GM03348 (cell line): ENCODE measurements around the gene TEC.
A peak's percentile ranks its signal among the peaks of the same experiment; 100 is the strongest.

ENCODE experiments used
- DNase-seq: peaks from one replicate; pipeline ENCODE4 v3.0.0; 2012; ENCODE audit warnings: low spot score

The TEC gene

GRCh38 chr4:48269861-48270522, 354 bp upstream of the TEC start:
- peak; percentile 95 for DNase-seq

GRCh38 chr4:48267574-48267973, 2.1 kb downstream of the TEC start:
- DNase-seq, result no peak

- DNase-seq, result no peak
Measured at GRCh38 chr4:48266781-48267180, 2.9 kb downstream of the TEC start.

- no peak for DNase-seq
Measured at GRCh38 chr4:48262926-48263325, 6.7 kb downstream of the TEC start.

- DNase-seq, result no peak
Measured at GRCh38 chr4:48262484-48262883, 7.2 kb downstream of the TEC start.

GRCh38 chr4:48261281-48261680, 8.4 kb downstream of the TEC start:
- no peak for DNase-seq

GRCh38 chr4:48259748-48260147, 9.9 kb downstream of the TEC start:
- DNase-seq, result no peak

GRCh38 chr4:48258845-48259397, 10.7 kb downstream of the TEC start:
- DNase-seq, result no peak

GRCh38 chr4:48255959-48256342, 13.7 kb downstream of the TEC start:
- no peak for DNase-seq

- DNase-seq, result no peak
Measured at GRCh38 chr4:48255072-48255958, 14.3 kb downstream of the TEC start.

GRCh38 chr4:48254381-48255071, 15.1 kb downstream of the TEC start:
- DNase-seq, result peak; percentile 9

- DNase-seq, result no peak
Measured at GRCh38 chr4:48252313-48252712, 17.3 kb downstream of the TEC start.

- no peak for DNase-seq
Measured at GRCh38 chr4:48250980-48251379, 18.7 kb downstream of the TEC start.

GRCh38 chr4:48250343-48250742, 19.3 kb downstream of the TEC start:
- DNase-seq, result no peak

GRCh38 chr4:48249378-48249777, 20.3 kb downstream of the TEC start:
- DNase-seq, result no peak

- no peak for DNase-seq
Measured at GRCh38 chr4:48248559-48248953, 21.1 kb downstream of the TEC start.

- no peak for DNase-seq
Measured at GRCh38 chr4:48247878-48248558, 21.6 kb downstream of the TEC start.

- DNase-seq, result no peak
Measured at GRCh38 chr4:48247142-48247877, 22.3 kb downstream of the TEC start.

GRCh38 chr4:48244665-48245064, 25.0 kb downstream of the TEC start:
- no peak for DNase-seq

GRCh38 chr4:48243887-48244286, 25.8 kb downstream of the TEC start:
- no peak for DNase-seq

GRCh38 chr4:48243429-48243828, 26.2 kb downstream of the TEC start:
- no peak for DNase-seq
